NCI-H774 (cell line): ENCODE data around the gene TTC12.
A peak's percentile ranks its signal among the peaks of the same experiment; 100 is the strongest.
"Not testable (repeated sequence)": the region's sequence is repeated elsewhere in the genome, so short reads cannot be mapped to it uniquely, and the experiment has no call there.

ENCODE experiments used
- DNase-seq: peaks from one replicate; lab custom pipeline; 2025; lab: John Stamatoyannopoulos, UW

Gene TTC12

DNA sequence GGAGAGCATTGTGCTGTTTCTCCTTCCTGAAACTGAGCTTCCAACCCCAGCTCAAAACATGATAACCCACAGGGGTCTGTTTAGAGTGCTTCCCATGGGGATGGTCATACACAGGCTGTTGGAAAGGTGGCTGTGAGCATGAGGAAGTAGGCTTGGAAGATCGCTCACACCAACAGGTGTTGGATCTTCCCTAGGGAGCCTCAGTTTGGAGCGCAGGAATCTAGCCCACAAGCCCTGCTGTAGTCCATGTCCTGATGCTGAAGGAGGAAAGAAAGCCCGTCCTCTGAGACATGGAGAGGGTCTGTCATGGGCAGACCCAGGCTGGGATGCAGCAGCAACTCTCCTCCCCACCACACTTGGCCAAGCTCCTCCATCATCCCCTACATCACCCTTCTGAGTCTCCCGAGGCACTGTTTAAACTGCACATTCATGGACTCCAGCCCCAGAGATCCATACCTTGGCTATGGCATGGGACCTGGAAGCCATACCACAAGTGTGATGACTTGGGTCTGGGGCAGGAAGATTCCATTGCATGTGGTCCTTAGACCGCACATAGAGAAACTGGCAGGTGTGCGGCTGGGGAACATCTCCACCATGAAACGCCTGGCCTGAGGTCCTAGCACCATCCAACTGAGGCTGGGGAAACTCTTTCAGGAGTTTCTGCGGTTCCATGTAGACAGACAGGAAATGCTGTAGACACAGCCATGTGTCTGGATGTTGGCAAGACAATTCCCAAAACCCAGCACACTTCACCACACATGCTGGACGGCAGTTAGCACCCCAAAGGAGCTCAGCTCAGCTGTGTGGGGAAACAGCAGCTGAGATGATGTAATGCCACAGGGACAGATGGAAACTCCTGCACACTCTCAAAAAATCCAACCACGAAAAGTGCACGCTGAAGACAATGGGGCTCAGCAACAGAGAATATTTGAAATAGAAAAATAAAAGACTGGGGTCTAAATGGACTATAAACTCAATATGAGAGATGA, 27.6 kb upstream of the TTC12 start:
- no peak for DNase-seq

GRCh38 chr11:113287801-113288200, 26.6 kb upstream of the TTC12 start:
- DNase-seq = no peak

- DNase-seq = no peak
These were observed 26.0 kb upstream of the TTC12 start for GRCh38 chr11:113288286-113288863.

- DNase-seq = peak; percentile 72
These were observed 24.8 kb upstream of the TTC12 start for GRCh38 chr11:113289431-113290187.

GRCh38 chr11:113293936-113294335, 20.4 kb upstream of the TTC12 start:
- no peak for DNase-seq

GRCh38 chr11:113295993-113296392, 18.4 kb upstream of the TTC12 start:
- DNase-seq = no peak

DNA sequence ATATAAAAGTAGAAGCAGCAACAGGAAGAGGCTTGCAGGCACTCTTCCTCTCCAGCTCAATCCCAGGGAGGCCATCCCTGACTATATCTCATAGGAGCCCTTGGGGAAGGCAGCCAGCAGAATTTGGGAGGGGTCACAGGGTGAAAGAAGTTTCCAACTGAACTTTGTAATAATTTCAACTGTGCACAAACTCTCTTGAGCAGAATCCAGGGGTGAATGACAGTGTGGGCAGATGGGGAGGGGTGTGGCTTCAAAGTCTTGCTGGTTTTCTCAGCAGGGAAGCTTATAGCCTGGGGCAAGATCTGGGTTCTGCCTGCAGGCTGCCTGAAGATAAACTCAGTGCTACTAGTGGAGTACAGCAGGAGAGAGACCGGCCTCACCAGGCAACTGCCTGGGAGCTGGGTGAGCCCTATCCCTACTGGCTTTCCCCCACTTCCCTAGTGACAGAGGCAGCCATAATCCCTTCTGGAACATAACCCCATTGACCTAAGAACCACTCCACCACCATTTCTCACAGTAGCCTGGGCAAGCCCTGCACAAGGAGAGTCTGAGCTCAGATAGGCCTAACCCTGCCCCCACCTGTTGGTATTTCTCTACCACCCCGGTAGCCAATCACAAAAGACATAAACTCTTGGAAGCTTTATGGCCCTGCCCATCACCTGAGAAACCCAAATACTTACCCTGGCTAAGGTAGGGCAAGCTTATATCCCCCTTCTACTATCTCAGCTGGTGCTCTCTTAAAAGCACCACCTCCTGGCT, 17.8 kb upstream of the TTC12 start:
- DNase-seq = no peak

- not testable (repeated sequence) for DNase-seq
These were observed 15.9 kb upstream of the TTC12 start for GRCh38 chr11:113298496-113298895.

- no peak for DNase-seq
These were observed 9.5 kb upstream of the TTC12 start for GRCh38 chr11:113304916-113305315.

DNA sequence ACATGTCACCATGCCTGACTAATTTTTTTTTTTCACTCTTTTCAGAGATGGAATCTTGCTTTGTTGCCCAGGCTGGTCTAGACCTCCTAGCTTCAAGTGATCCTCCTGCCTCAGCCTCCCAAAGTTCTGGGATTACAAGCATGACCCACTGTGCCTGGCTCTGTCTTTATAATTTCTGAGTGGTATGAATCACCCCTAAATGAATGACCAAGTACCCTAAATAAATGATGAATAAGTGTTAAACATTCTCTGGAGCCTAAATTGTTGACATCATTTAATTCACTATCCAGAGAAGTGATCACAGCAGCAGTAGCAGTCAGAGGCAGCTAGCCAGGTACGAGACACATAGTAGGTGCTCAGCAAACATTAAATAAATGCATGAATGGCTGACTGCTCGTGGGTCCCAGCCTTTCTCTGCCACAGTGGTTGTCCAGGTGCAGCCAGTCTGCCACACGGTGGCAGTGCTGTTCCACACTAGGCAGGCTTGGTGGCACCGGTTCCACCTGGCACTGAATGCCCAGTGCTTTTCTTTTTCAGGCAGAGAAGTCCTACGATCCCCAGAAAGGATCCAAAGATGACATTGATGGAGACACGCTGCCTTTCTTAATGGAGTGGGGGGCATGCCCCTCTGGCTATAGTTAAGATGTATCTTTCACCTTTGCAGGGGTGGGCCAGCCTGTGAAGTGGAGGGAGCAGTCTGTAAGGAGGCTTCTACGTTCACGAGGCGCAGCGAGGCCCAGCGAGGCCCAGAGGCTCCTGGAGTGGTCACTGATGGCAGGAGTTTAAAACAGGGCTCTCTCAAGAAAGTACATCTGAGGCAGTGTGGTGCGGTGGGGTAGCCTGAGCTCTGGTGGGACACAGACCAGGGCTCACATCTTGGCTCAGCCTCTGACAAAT, 8.7 kb upstream of the TTC12 start:
- DNase-seq = peak; percentile 81

DNA sequence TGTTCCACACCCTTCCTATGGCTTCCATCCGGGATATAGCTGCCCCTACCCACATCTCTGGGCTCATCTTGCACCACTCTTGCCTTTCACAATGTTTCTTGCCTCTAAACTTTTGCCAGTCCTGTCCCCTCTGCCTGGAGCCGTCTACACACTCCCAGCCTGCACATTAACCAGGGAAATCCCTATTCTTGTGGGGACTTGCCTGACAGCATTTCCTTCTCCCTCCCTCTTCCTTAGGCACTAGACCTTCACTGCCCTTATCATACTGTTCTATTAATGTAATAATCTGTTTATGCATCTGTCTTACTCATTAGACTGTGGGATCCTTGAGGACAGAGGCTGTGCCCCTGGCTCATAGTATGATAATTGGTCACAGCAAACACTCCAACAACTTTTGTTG, 5.8 kb upstream of the TTC12 start:
- DNase-seq = no peak

DNA sequence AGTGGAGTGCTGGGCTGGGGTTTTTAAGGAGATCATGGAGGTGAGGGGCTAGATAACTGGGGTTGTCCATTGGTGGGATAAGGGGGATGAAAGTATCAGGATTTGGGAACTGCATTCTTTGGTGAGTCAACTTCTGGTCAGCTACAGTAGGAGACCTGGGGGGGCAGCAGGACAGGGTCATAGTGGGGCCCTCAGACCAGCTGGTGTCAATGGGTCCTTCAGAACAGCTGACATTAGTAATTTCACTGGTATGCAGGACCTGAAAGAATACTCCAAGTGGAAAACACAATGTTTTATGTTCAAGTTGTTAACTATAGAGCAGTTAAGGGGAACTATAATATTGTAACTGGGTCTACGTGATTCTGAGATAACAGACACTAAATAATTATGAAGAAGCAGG, 2.8 kb upstream of the TTC12 start:
- no peak for DNase-seq

GRCh38 chr11:113313601-113314000, 782 bp upstream of the TTC12 start:
- no peak for DNase-seq

DNA sequence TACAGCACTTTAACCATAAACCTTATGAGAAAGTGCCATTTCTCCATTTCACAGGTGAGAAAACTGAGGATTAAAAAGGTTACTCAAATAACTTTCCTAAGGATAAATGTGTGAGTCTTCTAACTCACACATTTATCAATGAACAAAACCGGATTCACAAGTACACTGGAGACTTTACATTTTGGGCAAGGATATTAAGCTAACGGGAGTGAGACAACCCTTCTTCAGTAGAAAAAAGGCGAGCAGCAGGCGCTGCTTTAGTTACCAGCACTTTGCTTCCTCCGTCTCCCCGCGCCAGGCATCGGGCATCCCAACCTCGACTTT, 356 bp upstream of the TTC12 start:
- DNase-seq = no peak

DNA sequence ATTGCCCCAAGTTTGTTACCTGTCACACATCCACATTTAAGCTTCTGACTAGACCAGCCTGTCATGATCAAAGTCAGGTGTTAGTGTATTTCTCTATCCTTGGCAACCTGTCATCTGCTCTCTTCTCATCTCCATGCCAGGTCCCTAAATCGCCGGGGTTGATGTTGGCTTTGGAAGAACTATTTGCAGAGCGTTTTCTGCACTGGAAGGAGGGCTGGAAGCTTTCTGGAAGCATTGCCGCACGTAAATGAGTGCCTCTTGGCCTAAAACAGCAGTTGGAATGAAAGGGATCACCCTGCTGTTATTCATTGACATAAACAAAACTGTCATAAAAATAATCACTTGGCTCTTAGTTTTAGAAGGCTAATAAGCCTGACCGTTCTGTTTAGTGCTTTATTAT, 1.4 kb downstream of the TTC12 start:
- DNase-seq = no peak

DNA sequence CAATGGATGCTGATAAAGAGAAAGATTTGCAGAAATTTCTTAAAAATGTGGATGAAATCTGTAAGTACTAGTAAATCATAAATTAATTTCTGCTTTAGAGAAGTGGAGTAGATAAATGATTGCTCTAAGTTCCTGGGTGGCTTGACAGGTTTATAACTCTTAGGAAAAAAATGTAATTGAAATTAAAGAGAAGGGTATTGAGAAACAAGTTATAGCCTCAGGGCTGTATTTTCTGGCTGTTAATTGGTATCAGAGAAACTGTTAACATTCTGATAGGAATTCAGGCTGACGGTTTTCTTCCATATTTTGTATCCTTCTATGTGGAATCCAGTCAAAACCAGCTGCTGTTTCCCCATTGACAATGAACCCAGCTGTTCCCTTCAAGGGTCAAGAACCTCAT, 1.9 kb downstream of the TTC12 start:
- DNase-seq = no peak

DNA sequence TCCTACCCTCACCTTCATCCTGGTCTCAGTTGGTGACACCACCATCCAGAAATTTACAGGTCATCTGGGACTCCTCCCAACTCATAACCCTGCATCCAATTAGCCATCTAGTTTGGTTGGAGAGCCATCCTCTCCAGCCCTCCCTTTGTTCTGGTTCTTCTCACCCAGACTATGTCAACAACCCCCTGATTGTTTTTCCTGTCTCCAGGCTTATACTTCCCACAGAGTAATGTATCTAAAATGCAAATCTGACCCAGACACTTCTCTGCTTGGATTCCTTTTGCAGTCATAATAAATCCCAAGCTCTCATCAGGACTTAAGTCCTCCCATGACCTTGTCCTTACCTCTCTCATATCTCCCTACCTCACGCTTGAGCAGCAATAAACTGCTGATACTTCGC, 3.0 kb downstream of the TTC12 start:
- peak; percentile 37 for DNase-seq

- DNase-seq = no peak
These were observed 4.7 kb downstream of the TTC12 start for GRCh38 chr11:113319085-113319484.

DNA sequence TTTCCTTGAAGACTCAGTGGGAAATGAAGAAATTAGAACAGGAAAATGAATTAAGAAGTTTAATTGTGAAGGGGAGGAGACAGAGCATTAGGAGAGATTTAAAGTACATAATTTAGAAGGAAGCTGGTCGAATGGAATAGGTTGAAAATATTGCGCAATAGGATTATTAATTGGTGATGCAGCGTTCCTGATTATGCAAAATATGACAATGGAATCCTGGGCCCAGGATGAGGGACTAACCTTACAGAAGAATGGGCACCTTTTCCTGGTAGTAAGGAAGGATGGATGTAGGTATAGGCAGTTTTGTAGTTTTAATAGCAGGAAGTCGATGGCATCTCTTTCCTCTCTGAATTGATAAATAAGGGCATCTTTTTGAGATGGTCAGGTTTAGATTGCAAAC, 7.8 kb downstream of the TTC12 start:
- DNase-seq = no peak

- DNase-seq = no peak
These were observed 9.9 kb downstream of the TTC12 start for GRCh38 chr11:113324250-113324649.

GRCh38 chr11:113329725-113330124, 15.3 kb downstream of the TTC12 start:
- DNase-seq = no peak
